Measurements from ENCODE around the gene ORM2. TPM values are rescaled to one million over a fixed set of nuclear protein-coding genes. Genes with fewer than 3 reads are reported as not detected.
A peak's percentile ranks its signal among the peaks of the same experiment; 100 is the strongest.

Gene ORM2
- total and polyA plus RNA-seq, 2 of the 4 experiments (the other 2 are of a cell fraction), result not detected

DNA sequence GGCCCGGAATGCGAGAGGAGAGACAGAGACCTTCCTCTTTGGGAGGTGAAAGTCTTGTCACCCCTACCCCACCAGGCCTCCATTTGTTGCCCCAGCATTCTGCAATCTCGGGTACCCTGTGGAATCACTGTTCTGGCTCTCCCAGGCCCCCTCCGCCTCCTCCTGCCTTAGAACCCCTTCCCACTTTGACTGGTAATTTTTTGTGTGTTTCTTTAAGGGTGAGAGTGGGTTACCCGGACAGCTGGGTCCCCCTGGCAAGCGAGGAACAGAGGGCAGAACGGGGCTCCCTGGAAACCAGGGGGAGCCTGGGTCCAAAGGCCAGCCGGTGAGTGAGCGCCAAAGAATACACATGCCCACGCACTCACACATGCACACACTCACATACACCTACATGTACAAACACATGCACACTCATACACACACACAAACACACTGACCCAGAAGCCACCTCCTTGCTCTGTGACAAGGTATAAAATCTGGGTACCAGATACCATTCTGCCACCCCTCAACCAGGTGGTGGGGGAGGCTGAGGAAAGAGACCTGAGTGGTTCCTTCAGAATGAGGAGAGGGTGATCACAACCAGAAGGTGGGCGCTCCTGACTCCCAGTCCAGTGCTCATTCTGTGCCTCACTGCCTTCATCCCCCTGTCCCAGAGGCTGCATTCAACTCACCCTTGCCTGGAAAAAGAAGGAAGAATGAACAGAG lies 37.6 kb upstream of the ORM2 start:
- no peak overlapping the region for H3K4me3 ChIP-seq (ENCODE audit: insufficient read depth, low read depth, low read length)
- H3K14ac ChIP-seq (replicated peaks; ENCODE audit: low read depth, low read length), result no peak overlapping the region
- H2BK5ac ChIP-seq (ENCODE audit: low read depth, low read length, poor library complexity, severe bottlenecking), result no peak overlapping the region
- BruUV-seq (replicated peaks), result no TSS peak
- H3K18ac ChIP-seq (ENCODE audit: low read depth, low read length), result no peak overlapping the region
- no peak overlapping the region for H4K91ac ChIP-seq (ENCODE audit: insufficient read depth, low read depth, low read length)
- ChIA-PET CTCF (interaction anchor here (0.9 to 2.4 kb wide), 4 partner anchors 184 to 209 kb away, joined by 3 to 16 read pairs (median 11); no protein-coding TSS in a partner anchor), POLR2A (ENCODE audit: unreplicated experiment) (no interaction called here)
- no peak overlapping the region for H3K56ac ChIP-seq (ENCODE audit: extremely low read depth, insufficient read depth, low read length)
- H2BK20ac ChIP-seq (ENCODE audit: low read depth, low read length), result no peak overlapping the region
- H3K23ac ChIP-seq (ENCODE audit: low read depth, low read length), result no peak overlapping the region
- peaks cover 3% of the 10 kb centered on the region; the same call in 1 of the 2 replicates for H3K9me1 ChIP-seq (ENCODE audit: insufficient read depth, low read length)
- H2AK9ac ChIP-seq (replicated peaks; ENCODE audit: low read depth, low read length, poor library complexity), result no peak overlapping the region
- dilution Hi-C loops (cut with HindIII; ENCODE audit: low sequenced_read_pairs, unreplicated experiment) (no loop called here), intact Hi-C loops (cut with micrococcal nuclease) (loop anchor here (1.0 to 10.0 kb wide), 4 partner anchors 137 to 607 kb away; partner anchors contain the start of gene COL27A1), in situ Hi-C loops (cut with MboI; ENCODE audit: low sequenced_read_pairs) (loop anchor here (5.0 kb wide), 1 partner anchor 180 kb away; no protein-coding TSS in a partner anchor)
- H2BK15ac ChIP-seq (ENCODE audit: low read depth, low read length), result no peak overlapping the region; the same call in 2 of the 3 replicates
- H3K9ac ChIP-seq (ENCODE audit: low read depth, low read length), result no peak overlapping the region
- H3K9me3 ChIP-seq (ENCODE audit: control insufficient read depth, insufficient read depth, low read length), result no peaks in the 10 kb centered on the region
- no peak overlapping the region for H3K4me2 ChIP-seq (ENCODE audit: low read depth, low read length)
- WGBS, 2 experiments (ENCODE audit: extremely low coverage in 2 of 2, insufficient read length in 1 of 2), result no CpG with 5 or more reads among the region's 11 CpGs
- no peak overlapping the region for H2BK120ac ChIP-seq (ENCODE audit: low read depth, low read length)
- no peak overlapping the region for H2AFZ ChIP-seq (replicated peaks; ENCODE audit: low read length, poor library complexity)
- no peaks in the 10 kb centered on the region for H4K20me1 ChIP-seq (ENCODE audit: insufficient read depth, low read length)
- no peaks in the 10 kb centered on the region for H3K27me3 ChIP-seq (ENCODE audit: control insufficient read depth, insufficient read depth, low read length)
- ATAC-seq (ENCODE audit: low read depth), result no peak
- no peak overlapping the region for H3K27ac ChIP-seq (ENCODE audit: insufficient read depth, low read length)
- peak overlapping the region; percentile 20; the same call in 1 of the 2 replicates for H2AK5ac ChIP-seq (ENCODE audit: low read depth, low read length)
- no peak overlapping the region for H4K8ac ChIP-seq (ENCODE audit: low read depth in 2 of 2, low read length in 2 of 2)
- no peak overlapping the region for H3K4ac ChIP-seq (ENCODE audit: low read depth, low read length)
- peaks cover 7% of the 10 kb centered on the region for H3K4me1 ChIP-seq (ENCODE audit: control insufficient read depth, insufficient read depth, low read length)
- H4K5ac ChIP-seq (ENCODE audit: low read depth, low read length), result no peak overlapping the region
- H3K36me3 ChIP-seq (ENCODE audit: control insufficient read depth, insufficient read depth, low read length), result peaks cover 10% of the 10 kb centered on the region
- DNase-seq, result no peak
- peaks cover 0 to 5% of the 10 kb centered on the region in 2 experiments; a peak in 1 of 4 replicates for H3K79me1 ChIP-seq (ENCODE audit: low read depth in 1 of 2, low read length in 2 of 2)
- no peak for TF ChIP-seq MXI1 (IDR thresholded peaks at IDR 0.05; ENCODE audit: borderline replicate concordance, low read depth, low read length)
- TF ChIP-seq FOS (IDR thresholded peaks at IDR 0.05; ENCODE audit: low read depth, low read length), result no peak
- no peak for TF ChIP-seq NFE2L2 (IDR thresholded peaks at IDR 0.05; ENCODE audit: low read depth, low read length)
- no peak for TF ChIP-seq SMC3 (IDR thresholded peaks at IDR 0.05; ENCODE audit: low read depth, low read length)
- TF ChIP-seq POLR2A (IDR thresholded peaks at IDR 0.05; ENCODE audit: low read depth, low read length), result no peak
- no peak for TF ChIP-seq USF2 (IDR thresholded peaks at IDR 0.05; ENCODE audit: low read depth, low read length)
- no peak for TF ChIP-seq BHLHE40 (IDR thresholded peaks at IDR 0.05; ENCODE audit: low read depth, low read length)
- no peak for TF ChIP-seq CHD1 (IDR thresholded peaks at IDR 0.05; ENCODE audit: low read depth, low read length)
- TF ChIP-seq CEBPB (IDR thresholded peaks at IDR 0.05; ENCODE audit: low read depth, low read length), result no peak
- no peak for TF ChIP-seq RCOR1 (IDR thresholded peaks at IDR 0.05; ENCODE audit: insufficient replicate concordance, low read length)
- TF ChIP-seq RFX5 (IDR thresholded peaks at IDR 0.05; ENCODE audit: low read depth, low read length), result no peak
- TF ChIP-seq, protein P1, sequence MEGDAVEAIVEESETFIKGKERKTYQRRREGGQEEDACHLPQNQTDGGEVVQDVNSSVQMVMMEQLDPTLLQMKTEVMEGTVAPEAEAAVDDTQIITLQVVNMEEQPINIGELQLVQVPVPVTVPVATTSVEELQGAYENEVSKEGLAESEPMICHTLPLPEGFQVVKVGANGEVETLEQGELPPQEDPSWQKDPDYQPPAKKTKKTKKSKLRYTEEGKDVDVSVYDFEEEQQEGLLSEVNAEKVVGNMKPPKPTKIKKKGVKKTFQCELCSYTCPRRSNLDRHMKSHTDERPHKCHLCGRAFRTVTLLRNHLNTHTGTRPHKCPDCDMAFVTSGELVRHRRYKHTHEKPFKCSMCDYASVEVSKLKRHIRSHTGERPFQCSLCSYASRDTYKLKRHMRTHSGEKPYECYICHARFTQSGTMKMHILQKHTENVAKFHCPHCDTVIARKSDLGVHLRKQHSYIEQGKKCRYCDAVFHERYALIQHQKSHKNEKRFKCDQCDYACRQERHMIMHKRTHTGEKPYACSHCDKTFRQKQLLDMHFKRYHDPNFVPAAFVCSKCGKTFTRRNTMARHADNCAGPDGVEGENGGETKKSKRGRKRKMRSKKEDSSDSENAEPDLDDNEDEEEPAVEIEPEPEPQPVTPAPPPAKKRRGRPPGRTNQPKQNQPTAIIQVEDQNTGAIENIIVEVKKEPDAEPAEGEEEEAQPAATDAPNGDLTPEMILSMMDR (conservative IDR thresholded peaks at IDR 0.05; ENCODE audit: low read depth, low read length), result no peak
- no peak for TF ChIP-seq MAZ (IDR thresholded peaks at IDR 0.05; ENCODE audit: borderline replicate concordance, low read depth, low read length)
- no peak for TF ChIP-seq MAFK (IDR thresholded peaks at IDR 0.05; ENCODE audit: low read depth, low read length)
- TF ChIP-seq RAD21 (IDR thresholded peaks at IDR 0.05; ENCODE audit: low read length), result no peak

Data from IMR-90 (cell line).